ENCODE measurements around the gene LBH. TPM values are rescaled to one million over a fixed set of nuclear protein-coding genes. Genes with fewer than 3 reads are reported as not detected.
"Not testable (repeated sequence)": the region's sequence is repeated elsewhere in the genome, so short reads cannot be mapped to it uniquely, and the experiment has no call there.

LBH gene
- total RNA-seq, 2 donors from 2014 or later = 8.7 to 16.1 TPM

DNA sequence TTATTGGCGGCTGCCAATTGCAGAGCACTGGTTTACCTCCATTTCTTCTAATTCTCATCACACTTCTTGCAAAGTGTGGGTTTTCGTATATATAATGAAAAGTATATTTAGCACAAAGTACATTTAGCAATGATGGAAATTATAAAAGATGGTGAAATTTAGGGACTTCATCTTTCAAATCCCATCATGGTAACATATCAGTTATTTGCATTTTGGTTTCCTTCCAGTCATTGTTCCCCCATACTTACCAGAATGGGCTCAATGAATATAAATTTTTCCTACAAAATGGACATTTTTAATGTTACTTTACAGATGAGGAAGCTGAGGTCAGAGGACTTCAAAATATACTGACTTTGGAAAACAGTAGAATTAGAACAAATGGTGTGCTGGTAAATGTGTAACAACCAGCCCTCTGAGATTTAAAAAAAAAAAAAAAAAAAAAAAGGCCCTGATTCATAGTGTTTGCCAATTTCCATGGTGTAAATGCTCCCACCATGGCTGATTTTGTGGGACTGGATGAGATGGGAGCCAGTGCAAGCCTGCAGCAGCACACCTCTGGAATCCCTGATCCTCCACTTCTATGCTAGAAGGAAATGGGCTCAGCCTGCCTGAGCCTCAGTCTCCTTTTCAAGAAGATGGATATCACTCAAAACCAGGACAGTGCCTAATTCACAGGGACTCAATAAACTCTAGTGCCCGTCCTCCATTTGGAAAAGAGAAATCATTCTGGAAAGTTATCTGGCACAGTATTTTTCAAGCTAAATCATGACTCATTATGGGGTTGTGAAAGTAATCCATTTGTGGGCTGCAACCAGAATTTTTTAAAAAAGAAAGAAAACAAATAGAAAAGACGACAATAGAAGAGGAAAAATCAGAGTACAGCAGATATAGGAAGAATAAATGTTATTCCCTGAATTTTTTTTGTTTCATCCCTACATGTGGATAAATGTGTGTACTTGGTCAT lies 34.0 kb downstream of the LBH start:
- TF ChIP-seq CTCF (IDR thresholded peaks at IDR 0.05) = no peak
- Histone ChIP-seq H3K27me3 (no peaks in the 10 kb centered on the region), H3K27ac (peak overlapping the region; percentile 42), H3K4me1 (no peaks in the 10 kb centered on the region), H3K4me3 (no peak overlapping the region), H3K36me3 (no peaks in the 10 kb centered on the region), H3K9me3 (no peaks in the 10 kb centered on the region), H3K9ac (ENCODE audit: low read depth in 2 of 2, low read length in 2 of 2) (no peak overlapping the region)
- intact Hi-C loops (cut with DNase I) = no loop called here
- DNase-seq = no peak

DNA sequence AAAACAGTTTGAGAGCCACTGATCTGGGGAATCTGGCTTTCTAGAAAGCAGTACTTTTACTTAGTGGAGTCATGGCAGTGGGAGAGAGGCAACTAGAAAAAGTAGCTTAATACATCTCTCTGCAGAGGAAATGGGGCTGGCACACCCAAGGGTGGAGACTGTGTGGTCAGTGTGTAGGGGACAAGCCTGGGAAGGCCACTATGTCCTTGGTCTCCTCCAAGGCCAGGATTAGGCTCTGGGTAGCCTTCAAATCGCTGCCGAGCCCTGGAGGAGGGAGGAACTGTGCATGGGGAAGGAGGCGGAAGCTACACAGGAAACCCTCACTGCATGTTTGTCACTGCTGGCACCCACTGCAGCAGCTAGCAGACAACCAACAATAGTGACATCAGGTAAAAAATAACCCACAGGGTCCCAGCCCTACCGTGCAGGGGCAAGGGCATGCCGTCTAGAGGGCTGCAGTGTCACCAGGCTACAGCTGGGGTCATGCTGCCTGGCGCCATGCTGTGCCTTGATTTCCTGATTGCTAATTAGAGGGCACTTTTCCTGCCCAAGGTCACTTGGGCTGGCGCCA lies 34.8 kb downstream of the LBH start:
- DNase-seq = no peak
- H3K27me3 ChIP-seq = no peaks in the 10 kb centered on the region
- no peak for TF ChIP-seq CTCF (IDR thresholded peaks at IDR 0.05)
- intact Hi-C loops (cut with DNase I) = no loop called here
- H3K27ac ChIP-seq = peak overlapping the region; percentile 42
- H3K9me3 ChIP-seq = no peaks in the 10 kb centered on the region
- H3K4me1 ChIP-seq = no peaks in the 10 kb centered on the region
- H3K4me3 ChIP-seq = no peak overlapping the region
- no peaks in the 10 kb centered on the region for H3K36me3 ChIP-seq
- H3K9ac ChIP-seq (ENCODE audit: low read depth in 2 of 2, low read length in 2 of 2) = no peak overlapping the region

GRCh38 chr2:30266705-30267104 lies 35.4 kb downstream of the LBH start:
- Histone ChIP-seq H3K36me3 (no peaks in the 10 kb centered on the region), H3K9me3 (no peaks in the 10 kb centered on the region), H3K27me3 (no peaks in the 10 kb centered on the region), H3K4me1 (no peaks in the 10 kb centered on the region), H3K9ac (ENCODE audit: low read depth in 2 of 2, low read length in 2 of 2) (no peak overlapping the region), H3K27ac (peak overlapping the region; percentile 42), H3K4me3 (no peak overlapping the region)
- no peak for DNase-seq
- TF ChIP-seq CTCF (IDR thresholded peaks at IDR 0.05) = no peak
- intact Hi-C loops (cut with DNase I) = no loop called here

GRCh38 chr2:30267161-30267975 lies 36.0 kb downstream of the LBH start:
- Histone ChIP-seq H3K4me3 (no peak overlapping the region), H3K4me1 (no peaks in the 10 kb centered on the region), H3K9me3 (no peaks in the 10 kb centered on the region), H3K27ac (no peak overlapping the region), H3K36me3 (no peaks in the 10 kb centered on the region), H3K27me3 (no peaks in the 10 kb centered on the region), H3K9ac (ENCODE audit: low read depth in 2 of 2, low read length in 2 of 2) (no peak overlapping the region)
- TF ChIP-seq CTCF (IDR thresholded peaks at IDR 0.05) = no peak
- intact Hi-C loops (cut with DNase I) = no loop called here
- DNase-seq = no peak

GRCh38 chr2:30268296-30268871 lies 37.0 kb downstream of the LBH start:
- DNase-seq = no peak
- no peaks in the 10 kb centered on the region for H3K4me1 ChIP-seq
- no peak for TF ChIP-seq CTCF (IDR thresholded peaks at IDR 0.05)
- H3K27ac ChIP-seq = no peak overlapping the region
- H3K9me3 ChIP-seq = no peaks in the 10 kb centered on the region
- intact Hi-C loops (cut with DNase I) = no loop called here
- H3K4me3 ChIP-seq = no peak overlapping the region
- H3K27me3 ChIP-seq = no peaks in the 10 kb centered on the region
- H3K36me3 ChIP-seq = no peaks in the 10 kb centered on the region
- H3K9ac ChIP-seq (ENCODE audit: low read depth in 2 of 2, low read length in 2 of 2) = no peak overlapping the region

- H3K36me3 ChIP-seq; H3K4me1 ChIP-seq; H3K27me3 ChIP-seq; DNase-seq; H3K9me3 ChIP-seq; H3K9ac ChIP-seq (ENCODE audit: low read depth in 2 of 2, low read length in 2 of 2); intact Hi-C loops (cut with DNase I); H3K27ac ChIP-seq; H3K4me3 ChIP-seq: not testable (repeated sequence)
Observed at GRCh38 chr2:30269114-30269770, 37.9 kb downstream of the LBH start.

Data from colonic mucosa (tissue), 4 donors.